Kidney epithelial cell (primary cell): Measurements from ENCODE around the gene KCNMA1. TPM values are rescaled to one million over a fixed set of nuclear protein-coding genes. Genes with fewer than 3 reads are reported as not detected.

Experiments used
- DNase-seq: peaks from one replicate; pipeline ENCODE4 v3.0.0-alpha.2; 2010; ENCODE audit warnings: low read depth
- H3K27me3 ChIP-seq: 2 replicates; pipeline ENCODE4 v1.6.0; 2011; ENCODE audit warnings: low read length; ENCODE audit not compliant: control insufficient read depth, insufficient read depth
- H3K36me3 ChIP-seq: 2 replicates; pipeline ENCODE4 v1.5.1; 2011; ENCODE audit warnings: low read length; ENCODE audit not compliant: control insufficient read depth, insufficient read depth
- H3K4me3 ChIP-seq: 2 replicates; pipeline ENCODE4 v1.5.1; 2011; ENCODE audit warnings: low read depth, mild to moderate bottlenecking, control low read depth, low read length
- total RNA-seq: library from RNA; depleted of rRNA; stranded (reverse); fragments of >200 nt; gene quantifications from 2 replicates; pipeline ENCODE4 v1.2.3, GENCODE V29; 2015
- TF ChIP-seq, protein P1 (sequence below): IDR thresholded peaks from 2 replicates; pipeline ENCODE4 v1.5.1; 2011; ENCODE audit warnings: mild to moderate bottlenecking, moderate library complexity, low read length, control low read depth, inconsistent platforms; ENCODE audit not compliant: insufficient read depth, poor library complexity, severe bottlenecking

The KCNMA1 gene
- total RNA-seq, 1 donor from 2014 or later: 18.9 TPM

DNA sequence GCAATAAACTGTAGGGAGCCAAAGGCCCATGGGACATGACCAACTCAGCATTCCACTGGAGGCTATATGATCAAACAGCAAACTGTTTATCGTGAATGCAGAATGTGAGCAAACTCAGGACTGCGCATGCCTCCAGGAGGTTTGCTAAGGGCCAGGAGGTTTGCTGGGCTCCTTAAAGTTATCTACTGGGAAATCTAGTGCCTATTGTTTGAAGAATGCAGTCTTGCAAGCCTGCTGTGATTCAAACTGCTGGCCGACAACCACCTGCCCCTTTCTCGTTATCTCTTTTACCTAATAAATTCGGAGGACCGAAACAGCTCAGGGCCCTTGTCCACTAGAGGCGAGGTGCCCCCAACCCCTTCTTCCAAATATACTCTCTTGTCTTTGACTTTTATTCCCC is 404.1 kb downstream of the KCNMA1 start:
- no peaks in the 10 kb centered on the region for H3K36me3 ChIP-seq
- DNase-seq: no peak
- TF ChIP-seq, protein P1, sequence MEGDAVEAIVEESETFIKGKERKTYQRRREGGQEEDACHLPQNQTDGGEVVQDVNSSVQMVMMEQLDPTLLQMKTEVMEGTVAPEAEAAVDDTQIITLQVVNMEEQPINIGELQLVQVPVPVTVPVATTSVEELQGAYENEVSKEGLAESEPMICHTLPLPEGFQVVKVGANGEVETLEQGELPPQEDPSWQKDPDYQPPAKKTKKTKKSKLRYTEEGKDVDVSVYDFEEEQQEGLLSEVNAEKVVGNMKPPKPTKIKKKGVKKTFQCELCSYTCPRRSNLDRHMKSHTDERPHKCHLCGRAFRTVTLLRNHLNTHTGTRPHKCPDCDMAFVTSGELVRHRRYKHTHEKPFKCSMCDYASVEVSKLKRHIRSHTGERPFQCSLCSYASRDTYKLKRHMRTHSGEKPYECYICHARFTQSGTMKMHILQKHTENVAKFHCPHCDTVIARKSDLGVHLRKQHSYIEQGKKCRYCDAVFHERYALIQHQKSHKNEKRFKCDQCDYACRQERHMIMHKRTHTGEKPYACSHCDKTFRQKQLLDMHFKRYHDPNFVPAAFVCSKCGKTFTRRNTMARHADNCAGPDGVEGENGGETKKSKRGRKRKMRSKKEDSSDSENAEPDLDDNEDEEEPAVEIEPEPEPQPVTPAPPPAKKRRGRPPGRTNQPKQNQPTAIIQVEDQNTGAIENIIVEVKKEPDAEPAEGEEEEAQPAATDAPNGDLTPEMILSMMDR: no peak
- H3K4me3 ChIP-seq: no peak overlapping the region
- no peaks in the 10 kb centered on the region for H3K27me3 ChIP-seq

DNA sequence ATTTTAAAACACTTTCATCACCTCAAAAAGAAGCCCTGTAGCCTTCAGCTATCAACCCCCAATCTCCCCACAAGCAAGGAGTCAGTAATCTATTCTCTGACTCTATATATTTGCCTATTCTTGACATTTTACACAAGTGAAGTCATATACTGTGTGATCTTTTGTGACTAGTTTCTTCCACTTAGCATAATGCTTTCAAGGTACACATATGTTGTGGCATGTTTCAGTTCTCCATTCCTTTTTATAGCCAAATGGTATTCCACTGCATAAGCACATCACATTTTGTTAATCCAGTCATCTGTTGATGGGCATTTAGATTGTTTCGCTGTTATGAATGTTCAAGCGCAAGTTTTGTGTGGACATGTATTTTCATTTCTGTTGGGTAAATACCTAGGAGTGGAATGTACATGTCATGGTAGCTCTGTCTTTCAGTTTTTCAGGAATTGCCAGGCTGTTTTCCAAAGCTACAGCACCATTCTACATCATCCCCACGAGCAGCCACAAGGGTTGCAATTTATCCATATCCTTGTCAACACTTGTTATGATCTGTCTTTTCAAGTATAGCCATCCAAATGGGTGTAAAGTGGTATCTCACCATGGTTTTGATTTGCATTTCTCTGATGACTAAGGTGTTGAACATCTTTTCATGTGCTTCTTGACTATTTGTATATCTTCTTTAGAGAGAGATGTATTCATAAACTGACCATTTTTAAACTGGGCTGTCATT is 405.6 kb downstream of the KCNMA1 start:
- Histone ChIP-seq H3K36me3 (no peaks in the 10 kb centered on the region), H3K4me3 (no peak overlapping the region), H3K27me3 (no peaks in the 10 kb centered on the region)
- no peak for DNase-seq
- TF ChIP-seq, protein P1: no peak

DNA sequence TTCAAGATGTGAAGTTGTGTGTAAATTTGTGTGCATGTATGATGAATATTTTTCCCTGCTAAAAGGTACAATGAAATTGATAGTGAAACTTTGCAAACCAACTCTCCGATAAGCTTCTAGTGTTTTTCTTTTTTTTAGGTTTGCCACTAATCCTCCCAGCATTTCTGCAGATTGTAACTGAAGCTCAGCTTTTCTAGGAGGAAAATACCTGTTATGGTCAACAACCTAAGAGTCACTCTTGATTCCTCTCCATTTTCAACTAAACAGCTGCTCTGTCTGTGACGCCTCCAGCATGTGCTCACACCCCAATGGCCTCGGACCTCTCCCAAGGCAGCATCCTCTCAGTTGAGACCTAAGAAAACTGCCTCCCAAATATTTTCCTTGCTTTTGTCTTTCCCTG is 406.2 kb downstream of the KCNMA1 start:
- TF ChIP-seq, protein P1: no peak
- DNase-seq: no peak
- H3K36me3 ChIP-seq: no peaks in the 10 kb centered on the region
- no peak overlapping the region for H3K4me3 ChIP-seq
- H3K27me3 ChIP-seq: no peaks in the 10 kb centered on the region

DNA sequence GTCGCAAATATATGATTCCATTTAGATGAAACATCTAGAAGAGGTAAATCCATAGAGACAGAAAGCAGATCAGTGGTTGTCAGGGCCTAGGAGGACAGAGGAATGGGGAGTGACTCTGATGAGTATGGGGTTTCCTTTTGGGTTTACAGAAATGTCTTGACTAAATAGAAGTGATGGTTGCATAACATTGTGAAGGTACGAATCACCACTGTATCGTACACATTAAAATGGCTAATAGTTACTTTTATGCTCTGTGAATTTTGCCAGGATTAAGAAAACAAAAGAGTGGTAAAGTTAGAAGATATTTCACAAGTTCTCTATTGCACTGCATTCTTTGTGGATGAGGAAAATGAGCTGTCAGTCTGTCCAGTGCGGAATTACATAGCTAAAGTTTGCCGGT is 407.4 kb downstream of the KCNMA1 start:
- TF ChIP-seq, protein P1: no peak

DNA sequence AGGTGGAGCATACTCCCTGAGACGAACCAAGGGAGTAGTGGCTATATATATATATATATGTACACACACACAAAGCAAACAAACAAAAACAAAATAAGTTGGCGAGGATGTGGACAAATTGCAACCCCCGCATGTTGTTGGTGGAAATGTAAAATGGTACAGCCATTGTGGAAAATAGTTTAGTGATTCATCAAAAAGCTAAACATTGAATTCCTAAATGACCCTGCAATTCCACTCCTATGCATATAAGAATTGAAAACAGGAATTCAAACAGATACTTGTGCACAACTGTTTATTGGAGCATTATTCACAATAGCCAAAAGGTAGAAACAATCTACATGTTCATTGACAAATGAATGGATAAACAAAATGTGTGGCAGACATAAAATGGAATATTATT is 407.9 kb downstream of the KCNMA1 start:
- no peak for DNase-seq
- H3K27me3 ChIP-seq: no peaks in the 10 kb centered on the region
- TF ChIP-seq, protein P1: no peak
- H3K4me3 ChIP-seq: no peak overlapping the region
- no peaks in the 10 kb centered on the region for H3K36me3 ChIP-seq

More for the DNA sequence above, 407.4 kb downstream of the KCNMA1 start:
- Histone ChIP-seq H3K4me3 (no peak overlapping the region), H3K36me3 (no peaks in the 10 kb centered on the region), H3K27me3 (no peaks in the 10 kb centered on the region)
- DNase-seq: peak; percentile 57

DNA sequence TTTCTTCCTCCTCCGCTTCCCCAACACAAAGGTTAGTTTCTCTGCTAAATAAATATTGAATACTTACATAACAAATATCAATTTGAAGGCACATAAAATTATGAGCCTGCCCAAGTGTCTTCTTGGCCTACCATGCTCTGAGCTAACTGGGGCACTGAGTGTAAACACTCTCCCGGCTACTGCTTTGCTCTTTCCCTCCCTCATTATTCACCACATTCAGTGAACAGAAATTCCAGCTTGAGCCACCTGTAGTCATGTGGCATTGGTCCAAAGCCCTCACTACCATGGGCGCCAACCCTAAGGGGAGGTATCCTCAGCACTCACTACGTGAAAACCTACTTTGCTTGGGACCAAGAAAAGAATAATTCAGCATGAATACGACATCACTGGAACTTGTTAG is 409.0 kb downstream of the KCNMA1 start:
- Histone ChIP-seq H3K36me3 (no peaks in the 10 kb centered on the region), H3K27me3 (no peaks in the 10 kb centered on the region), H3K4me3 (no peak overlapping the region)
- no peak for DNase-seq
- TF ChIP-seq, protein P1: no peak
